AG09319 (cell line): ENCODE data around the gene TWF1.

Experiments used
- DNase-seq: peaks from one replicate; pipeline ENCODE4 v3.0.0-alpha.2; 2010; ENCODE audit warnings: low read depth; ENCODE audit errors: extremely low read depth
- CTCF ChIP-seq: IDR thresholded peaks from 2 replicates; pipeline ENCODE4 v1.5.1; 2011; ENCODE audit warnings: low read depth, mild to moderate bottlenecking, inconsistent platforms, low read length, moderate library complexity

TWF1 gene

GRCh38 chr12:43840338-43840737, 34.2 kb upstream of the TWF1 start:
- no peak for TF ChIP-seq CTCF
- DNase-seq: no peak

- no peak for DNase-seq
- no peak for TF ChIP-seq CTCF
Observed at GRCh38 chr12:43836475-43836989, 30.4 kb upstream of the TWF1 start.

GRCh38 chr12:43835656-43836474, 29.7 kb upstream of the TWF1 start, which contains the start of gene TMEM117:
TMEM117 (plus strand) TSS chr12:43836081.
- DNase-seq: no peak
- no peak for TF ChIP-seq CTCF

GRCh38 chr12:43835264-43835655, 29.1 kb upstream of the TWF1 start:
- DNase-seq: no peak

GRCh38 chr12:43832463-43833168, 26.5 kb upstream of the TWF1 start:
- TF ChIP-seq CTCF: no peak

More at GRCh38 chr12:43835264-43835655, 29.1 kb upstream of the TWF1 start:
- TF ChIP-seq CTCF: no peak

GRCh38 chr12:43827093-43827492, 21.0 kb upstream of the TWF1 start:
- TF ChIP-seq CTCF: no peak

More at GRCh38 chr12:43832463-43833168, 26.5 kb upstream of the TWF1 start:
- no peak for DNase-seq

GRCh38 chr12:43826681-43827080, 20.6 kb upstream of the TWF1 start:
- no peak for DNase-seq
- no peak for TF ChIP-seq CTCF

More at GRCh38 chr12:43827093-43827492, 21.0 kb upstream of the TWF1 start:
- no peak for DNase-seq
